HepG2 (cell line): ENCODE results near the gene HOXA13. TPM values are rescaled to one million over a fixed set of nuclear protein-coding genes. Genes with fewer than 3 reads are reported as not detected.

Experiments
- ATAC-seq: fragments of 200-7000 bp; cut with Tn5 transposase; 3 replicates; pipeline ENCODE4 v1.9.1; 2020; ENCODE audit warnings: mild to moderate bottlenecking, moderate library complexity
- BruUV-seq: library from RNA; stranded (reverse); fragments of 400-500 nt; replicated peaks from 2 replicates; lab custom pipeline; 2021; lab: Mats Ljungman, UMichigan
- CTCF ChIA-PET: fragments of 300-600 bp; formaldehyde crosslinking; extraction: SDS; loops from one replicate; lab custom pipeline; 2021; ENCODE audit warnings: low total read pairs, inconsistent platforms, low intra/inter-chr PET ratio; lab: Yijun Ruan, JAX
- POLR2A ChIA-PET: fragments of 350-600 bp; sonication (Branson Sonifier 250); formaldehyde crosslinking; loops from one replicate; lab custom pipeline; 2020; ENCODE audit warnings: antibody characterized with exemption, inconsistent platforms; lab: Yijun Ruan, JAX
- DNase-seq: peaks from one replicate; pipeline ENCODE4 v3.0.0-alpha.2; 2015; ENCODE audit warnings: low spot score
- FAIRE-seq: peaks from 3 replicates; lab custom pipeline; 2011; peaks lifted over from hg19 to GRCh38; lab: Jason Lieb, UNC
- H2AFZ ChIP-seq: one replicate; pipeline ENCODE4 v1.6.1; 2011; ENCODE audit warnings: low read length, inconsistent platforms
- H3K27ac ChIP-seq: fragments of 300-600 bp; 3 replicates; pipeline ENCODE4 v1.8.0; 2011; ENCODE audit warnings: mixed run types, mild to moderate bottlenecking, mixed read lengths, low read length, inconsistent platforms; ENCODE audit not compliant: insufficient read depth; ENCODE audit errors: extremely low read length
- H3K27me3 ChIP-seq, 2 experiments: fragments of 200-600 bp in 1 of 2; 2 replicates in 1 of 2; 3 replicates in 1 of 2; pipeline versions ENCODE4 v1.6.0 to v1.8.0; 2011; ENCODE audit warnings: low read length in 2 of 2, mild to moderate bottlenecking in 2 of 2, moderate library complexity in 2 of 2, inconsistent platforms in 1 of 2; ENCODE audit not compliant: insufficient read depth in 2 of 2, control insufficient read depth in 1 of 2
- H3K36me3 ChIP-seq, 2 experiments: fragments of 200-600 bp in 1 of 2; replicated peaks in 1 of 2; 2 replicates in 1 of 2; 3 replicates in 1 of 2; pipeline versions ENCODE4 v1.5.1 to v1.8.0; 2011; ENCODE audit warnings: low read length in 2 of 2, inconsistent platforms in 1 of 2; ENCODE audit not compliant: insufficient read depth in 2 of 2, control insufficient read depth in 1 of 2
- H3K4me1 ChIP-seq: 2 replicates; pipeline ENCODE4 v1.5.1; 2012; ENCODE audit warnings: low read length, inconsistent platforms; ENCODE audit not compliant: insufficient read depth
- H3K4me2 ChIP-seq: 2 replicates; pipeline ENCODE4 v1.6.0; 2011; ENCODE audit warnings: low read depth, low read length, inconsistent platforms
- H3K4me3 ChIP-seq, 3 experiments: fragments of 200-600 bp in 1 of 3; sonication (generic), shearing (Covaris generic) in 1 of 3; replicated peaks in 1 of 3; 2 replicates each; pipeline ENCODE4 v1.5.1; 2011 to 2016; ENCODE audit warnings: low read length in 3 of 3, inconsistent platforms in 2 of 3, low read depth in 2 of 3, mild to moderate bottlenecking in 2 of 3, control low read depth in 1 of 3, mixed read lengths in 1 of 3; ENCODE audit not compliant: insufficient read depth in 1 of 3
- H3K79me2 ChIP-seq: one replicate; pipeline ENCODE4 v1.6.1; 2011; ENCODE audit warnings: low read length, inconsistent platforms; ENCODE audit not compliant: insufficient read depth
- H3K9ac ChIP-seq: 2 replicates; pipeline ENCODE4 v1.6.0; 2011; ENCODE audit warnings: mild to moderate bottlenecking, low read depth, low read length, inconsistent platforms; ENCODE audit not compliant: insufficient read depth
- H3K9me3 ChIP-seq: 2 replicates; pipeline ENCODE4 v1.5.1; 2012; ENCODE audit warnings: mild to moderate bottlenecking, low read length
- H4K20me1 ChIP-seq: 2 replicates; pipeline ENCODE4 v1.6.0; 2011; ENCODE audit warnings: inconsistent platforms, mild to moderate bottlenecking, low read length, moderate library complexity; ENCODE audit not compliant: insufficient read depth
- AHR ChIP-seq: IDR thresholded peaks from 2 replicates; pipeline ENCODE4 v1.6.1; 2018; ENCODE audit warnings: missing genetic modification reagents, missing compliant biosample characterization
- ARID4A ChIP-seq: sonication (generic); formaldehyde crosslinking; IDR thresholded peaks from 2 replicates; pipeline ENCODE4 v1.5.0; 2020; ENCODE audit warnings: mild to moderate bottlenecking, missing genetic modification reagents, borderline replicate concordance
- CEBPG ChIP-seq: IDR thresholded peaks from 2 replicates; pipeline ENCODE4 v1.6.1; 2016
- FIP1L1 ChIP-seq: fragments of 200-400 bp; formaldehyde crosslinking; IDR thresholded peaks from 2 replicates; pipeline ENCODE4 v1.6.1; 2018; ENCODE audit warnings: low read depth, mild to moderate bottlenecking, low read length, moderate library complexity, borderline replicate concordance; ENCODE audit not compliant: insufficient read depth
- HNRNPLL ChIP-seq: fragments of 200-400 bp; formaldehyde crosslinking; IDR thresholded peaks from 2 replicates; pipeline ENCODE4 v1.6.1; 2017; ENCODE audit warnings: mild to moderate bottlenecking, low read depth, low read length; ENCODE audit not compliant: poor library complexity, severe bottlenecking
- PHF8 ChIP-seq: sonication (generic); formaldehyde crosslinking; IDR thresholded peaks from 2 replicates; pipeline ENCODE4 v1.5.0; 2020; ENCODE audit warnings: missing genetic modification reagents
- SMARCE1 ChIP-seq: fragments of 450-650 bp; IDR thresholded peaks from 2 replicates; pipeline ENCODE4 v1.6.1; 2017; ENCODE audit warnings: borderline replicate concordance
- ZBTB33 ChIP-seq: sonication (generic); formaldehyde crosslinking; IDR thresholded peaks from 2 replicates; pipeline ENCODE4 v1.4.0; 2020; ENCODE audit warnings: missing genetic modification reagents
- ZNF549 ChIP-seq: sonication (generic); formaldehyde crosslinking; IDR thresholded peaks from 2 replicates; pipeline ENCODE4 v1.5.0; 2020; ENCODE audit warnings: missing genetic modification reagents
- ZNF800 ChIP-seq: sonication (generic); formaldehyde crosslinking; IDR thresholded peaks from 2 replicates; pipeline ENCODE4 v1.4.0; 2020; ENCODE audit warnings: missing genetic modification reagents
- WGBS: methylation state at CpG from one replicate; pipeline ENCODE4 v1.1.6; 2017; ENCODE audit warnings: low lambda C conversion rate; 5-methylcytosine and 5-hydroxymethylcytosine counted together
- in situ Hi-C: cut with HindIII; loops from 2 replicates; pipeline ENCODE4 v1.10.0; 2017; ENCODE audit warnings: low pct_unique_long_range_greater_than_20kb; ENCODE audit not compliant: extremely low pct_ligation_motif_present
- intact Hi-C: fragments of 100-400 bp; cut with micrococcal nuclease; formaldehyde crosslinking; loops from one replicate; pipeline ENCODE4 v1.10.0; 2022; ENCODE audit not compliant: unreplicated experiment
- polyA plus RNA-seq, 8 experiments: library from polyadenylated mRNA; depleted of rRNA in 3 of 8; stranded (reverse) in 7 of 8; unstranded in 1 of 8; fragments of >200 nt; fragmentation: Illumina TruSeq in 4 of 8; extraction: Trizol in 4 of 8; gene quantifications; 2 replicates each; pipeline versions ENCODE4 v1.2.1 to v1.2.3, GENCODE V29; 2011 to 2016; ENCODE audit warnings: low read depth in 4 of 8, missing spikeins in 1 of 8, mixed read lengths in 1 of 8; ENCODE audit not compliant: insufficient read depth in 1 of 8
- total RNA-seq, 5 experiments: library from RNA; depleted of rRNA; stranded (reverse); fragments of >200 nt; fragmentation: Illumina TruSeq; extraction: Trizol; gene quantifications; 2 replicates each; pipeline ENCODE4 v1.2.3, GENCODE V29; 2016; ENCODE audit warnings: low read depth in 1 of 5
- TF ChIP-seq, protein P1 (sequence below), 2 experiments: sonication (generic) in 1 of 2; formaldehyde crosslinking in 1 of 2; IDR thresholded peaks; 2 replicates each; pipeline versions ENCODE4 v1.4.0 to v1.6.1; 2018 to 2020; ENCODE audit warnings: missing genetic modification reagents in 2 of 2, borderline replicate concordance in 1 of 2, low read depth in 1 of 2, mild to moderate bottlenecking in 1 of 2, missing biosample characterization in 1 of 2

Gene HOXA13
- total and polyA plus RNA-seq, 2 of the 13 experiments (the other 11 are each of a cell fraction or from before 2014, with no cell fraction given), result 0.01 to 0.04 TPM

DNA sequence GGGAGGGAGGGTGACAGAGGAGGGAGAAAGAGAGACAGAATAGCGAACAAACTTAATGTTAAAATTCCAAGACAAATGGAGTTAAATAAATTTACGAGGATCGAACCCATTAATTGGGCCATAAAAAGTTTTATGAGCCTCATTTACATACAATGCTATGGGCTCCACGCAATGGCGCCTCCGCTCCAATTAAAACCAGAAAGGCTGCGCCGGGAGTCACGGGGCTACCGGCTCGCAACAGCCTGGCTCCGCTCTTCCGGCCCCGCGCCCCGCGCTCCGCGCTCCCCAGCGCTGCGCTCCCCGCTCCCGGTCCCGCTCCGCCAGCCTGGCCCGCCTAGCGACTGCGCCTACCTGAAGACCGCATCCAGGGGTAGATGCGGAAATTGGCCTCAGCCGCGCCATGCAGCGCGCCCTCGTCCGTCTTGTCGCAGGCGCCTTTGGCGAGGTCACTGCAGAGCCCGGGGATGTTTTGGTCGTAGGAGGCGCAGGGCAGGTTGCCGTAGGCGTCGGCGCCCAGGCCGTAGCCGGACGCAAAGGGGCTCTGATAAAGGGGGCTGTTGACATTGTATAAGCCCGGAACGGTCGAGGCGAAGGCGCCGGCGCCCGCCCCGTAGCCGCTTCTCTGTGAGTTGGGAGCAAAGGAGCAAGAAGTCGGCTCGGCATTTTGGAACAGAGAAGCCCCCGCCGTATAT is 43.9 kb downstream of the HOXA13 start:
- 74% methylated on average over 55 of the region's 63 CpGs for WGBS
- H3K9me3 ChIP-seq, result no peaks in the 10 kb centered on the region
- H3K27me3 ChIP-seq, result peaks cover 6 to 61% of the 10 kb centered on the region in 2 experiments
- no peak overlapping the region for H3K9ac ChIP-seq
- peaks cover 33% of the 10 kb centered on the region for H3K4me1 ChIP-seq
- in situ Hi-C loops, result loop anchor here (5.0 to 25.0 kb wide), 2 partner anchors 789 to 1069 kb away; no protein-coding TSS in a partner anchor
- no peaks in the 10 kb centered on the region for H3K36me3 ChIP-seq
- H4K20me1 ChIP-seq, result no peaks in the 10 kb centered on the region
- peak overlapping the region; percentile 60 for H3K4me2 ChIP-seq
- H3K79me2 ChIP-seq, result no peaks in the 10 kb centered on the region
- intact Hi-C loops, result no loop called here
- no peak overlapping the region for H3K27ac ChIP-seq
- DNase-seq, result no peak
- peak overlapping the region; percentile 40 to 48 (median 42); a peak in 5 of 6 replicates for H3K4me3 ChIP-seq
- no peak overlapping the region for H2AFZ ChIP-seq
- no TSS peak for BruUV-seq
- ChIA-PET CTCF (no interaction called here), POLR2A (no interaction called here)
- no peak for FAIRE-seq
- ATAC-seq, result no peak
- peak; percentile 56; the same call in 1 of the 2 replicates for TF ChIP-seq ZBTB33 (CRISPR knock-in tag)
- TF ChIP-seq PHF8, result 0 out of 2 replicates have a peak, but pooled peaks have one; percentile 8
- TF ChIP-seq FIP1L1, result no peak
- no peak for TF ChIP-seq CEBPG
- no peak for TF ChIP-seq ARID4A
- no peak for TF ChIP-seq SMARCE1
- peak; percentile 13 for TF ChIP-seq HNRNPLL
- peak; percentile 97 for TF ChIP-seq ZNF800 (CRISPR knock-in tag)
- TF ChIP-seq, protein P1, sequence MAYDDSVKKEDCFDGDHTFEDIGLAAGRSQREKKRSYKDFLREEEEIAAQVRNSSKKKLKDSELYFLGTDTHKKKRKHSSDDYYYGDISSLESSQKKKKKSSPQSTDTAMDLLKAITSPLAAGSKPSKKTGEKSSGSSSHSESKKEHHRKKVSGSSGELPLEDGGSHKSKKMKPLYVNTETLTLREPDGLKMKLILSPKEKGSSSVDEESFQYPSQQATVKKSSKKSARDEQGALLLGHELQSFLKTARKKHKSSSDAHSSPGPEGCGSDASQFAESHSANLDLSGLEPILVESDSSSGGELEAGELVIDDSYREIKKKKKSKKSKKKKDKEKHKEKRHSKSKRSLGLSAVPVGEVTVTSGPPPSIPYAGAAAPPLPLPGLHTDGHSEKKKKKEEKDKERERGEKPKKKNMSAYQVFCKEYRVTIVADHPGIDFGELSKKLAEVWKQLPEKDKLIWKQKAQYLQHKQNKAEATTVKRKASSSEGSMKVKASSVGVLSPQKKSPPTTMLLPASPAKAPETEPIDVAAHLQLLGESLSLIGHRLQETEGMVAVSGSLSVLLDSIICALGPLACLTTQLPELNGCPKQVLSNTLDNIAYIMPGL (CRISPR knock-in tag; IDR thresholded peaks at IDR 0.05; ENCODE audit: borderline replicate concordance in 1 of 2, low read depth in 1 of 2), result no peak
- no peak for TF ChIP-seq AHR (CRISPR knock-in tag)
- no peak for TF ChIP-seq ZNF549 (CRISPR knock-in tag)
